ENCODE data around the gene MRPL19.

- TF ChIP-seq CTCF (conservative IDR thresholded peaks at IDR 0.05; ENCODE audit: low read depth in 2 of 2): no peak
- no peak for TF ChIP-seq EZH2 (IDR thresholded peaks at IDR 0.05; ENCODE audit: low read depth, unreplicated experiment)
- TF ChIP-seq EZH2phosphoT487 (IDR thresholded peaks at IDR 0.05; ENCODE audit: unreplicated experiment): no peak
- TF ChIP-seq REST (IDR thresholded peaks at IDR 0.05; ENCODE audit: unreplicated experiment): no peak
- TF ChIP-seq POLR2AphosphoS5 (IDR thresholded peaks at IDR 0.05; ENCODE audit: low read depth): no peak
- TF ChIP-seq CREB1 (CRISPR knock-in tag; IDR thresholded peaks at IDR 0.05; ENCODE audit: low read depth): no peak
- no peak for TF ChIP-seq JUNB (IDR thresholded peaks at IDR 0.05; ENCODE audit: unreplicated experiment)
Observed at GRCh38 chr2:75679556-75679955, 33.0 kb downstream of the MRPL19 start.

Data from GM23338 (cell line).